Right lung (tissue), 5 donors: Measurements from ENCODE around the gene MYBPC1. TPM values are rescaled to one million over a fixed set of nuclear protein-coding genes. Genes with fewer than 3 reads are reported as not detected.
"Not testable (repeated sequence)": the region's sequence is repeated elsewhere in the genome, so short reads cannot be mapped to it uniquely, and the experiment has no call there.

ENCODE experiments used
- DNase-seq, 2 donors: peaks; one replicate each; pipeline ENCODE4 v3.0.0-alpha.2; 2013
- polyA plus RNA-seq, 5 donors: library from polyadenylated mRNA; unstranded; fragments of 120-200 nt; gene quantifications; one replicate each; pipeline versions ENCODE4 v1.2.1 to v1.2.3, GENCODE V29; 2013; ENCODE audit warnings: inconsistent platforms in 1 of 5, low replicate concordance in 1 of 5; ENCODE audit not compliant: insufficient read length in 5 of 5, insufficient read depth in 1 of 5

Gene MYBPC1
- polyA plus RNA-seq, 5 donors: 0.49 to 84.2 (median 3.0) TPM; not detected in 1

- no peak for DNase-seq
These were observed 135.1 kb downstream of the MYBPC1 start for GRCh38 chr12:101729842-101730241.

DNA sequence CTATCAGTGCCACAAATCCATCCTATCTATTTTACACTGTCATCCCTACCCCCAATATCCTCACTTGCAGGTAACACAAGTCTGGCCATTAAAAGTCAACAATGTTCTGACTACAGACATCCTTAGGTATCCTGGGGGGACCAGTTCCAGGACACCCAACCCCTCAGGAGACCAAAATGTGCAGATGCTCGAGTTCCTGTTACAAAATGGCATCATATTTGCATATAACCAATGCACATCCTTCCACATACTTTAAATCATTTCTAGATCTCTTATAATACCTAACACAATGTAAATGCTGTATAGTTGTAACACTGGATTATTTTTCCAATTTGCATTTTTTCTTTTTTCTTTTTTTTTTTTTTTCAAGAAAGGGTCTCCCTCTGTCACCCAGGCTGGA, 137.5 kb downstream of the MYBPC1 start:
- DNase-seq: no peak

DNA sequence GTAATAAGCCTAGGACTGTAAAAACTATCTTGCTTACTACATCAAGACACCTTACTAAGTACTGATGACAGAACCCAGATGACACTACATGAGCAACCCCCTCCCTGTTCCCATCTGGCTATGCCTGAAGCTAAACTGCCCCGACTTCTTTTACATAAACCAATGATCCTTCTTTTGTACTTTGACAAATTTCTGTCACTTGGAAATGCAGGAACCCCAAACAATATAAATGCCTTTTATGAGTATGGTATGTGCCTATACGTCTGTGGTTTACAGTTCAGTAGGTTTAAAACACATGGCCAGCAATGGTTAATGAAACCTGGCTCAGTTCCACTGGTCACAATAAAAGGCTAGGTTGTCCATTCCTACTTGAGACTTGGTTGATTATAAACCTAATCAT, 138.4 kb downstream of the MYBPC1 start:
- no peak for DNase-seq

DNA sequence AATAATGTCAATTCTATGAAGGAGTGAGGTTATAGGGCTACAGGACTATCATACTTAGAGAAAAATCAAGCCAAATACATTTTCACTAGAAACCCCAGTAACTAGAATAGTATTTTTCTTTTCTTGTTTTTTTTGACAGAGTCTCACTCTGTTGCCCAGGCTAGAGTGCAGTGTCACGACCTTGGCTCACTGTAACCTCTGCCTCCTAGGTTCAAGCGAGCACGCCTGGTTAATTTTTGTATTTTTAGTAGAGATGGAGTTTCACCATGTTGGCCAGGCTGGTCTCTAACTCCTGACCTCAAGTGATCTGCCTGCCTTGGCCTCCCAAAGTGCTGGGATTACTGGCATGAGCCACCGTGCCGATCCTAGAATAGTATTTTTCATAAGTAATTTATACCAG, 139.7 kb downstream of the MYBPC1 start:
- DNase-seq: not testable (repeated sequence)

Other genes with a start within 250 kb of the MYBPC1 start
- 100 to 1,000 TPM in 4 of 5 donors, 10 to 100 TPM in 1; 91.6 to 125 (median 113) TPM for gene ARL1, start 187.2 kb upstream of the MYBPC1 start, polyA plus RNA-seq
- gene SPIC, start 119.6 kb upstream of the MYBPC1 start, polyA plus RNA-seq: under 1 TPM in 1 of 5 donors, not detected in 4; 0.25 TPM
- 10 to 100 TPM; 26.3 to 29.7 (median 28.6) TPM for gene CHPT1, start 102.7 kb downstream of the MYBPC1 start, polyA plus RNA-seq
- 1 to 10 TPM in 4 of 5 donors, under 1 TPM in 1; 0.53 to 2.9 (median 1.4) TPM for gene SYCP3, start 144.5 kb downstream of the MYBPC1 start, polyA plus RNA-seq
- gene GNPTAB, start 236.0 kb downstream of the MYBPC1 start, polyA plus RNA-seq: 10 to 100 TPM; 34.7 to 51.2 (median 48.8) TPM